ENCODE measurements around the gene CRTAP. TPM values are rescaled to one million over a fixed set of nuclear protein-coding genes. Genes with fewer than 3 reads are reported as not detected.

The CRTAP gene
- total RNA-seq, 1 donor from 2014 or later: 147 TPM

- no peak for TF ChIP-seq CTCF (conservative IDR thresholded peaks at IDR 0.05)
- no peaks in the 10 kb centered on the region for H3K9me3 Mint-ChIP-seq
- no peaks in the 10 kb centered on the region for H3K27me3 Mint-ChIP-seq (ENCODE audit: low read depth)
- peaks cover 21% of the 10 kb centered on the region for H3K36me3 Mint-ChIP-seq (ENCODE audit: low read depth)
- no peak for DNase-seq (ENCODE audit: low read depth, low spot score)
- H3K4me3 Mint-ChIP-seq: peak overlapping the region; percentile 42
- no peak overlapping the region for H3K27ac Mint-ChIP-seq (ENCODE audit: unreplicated experiment)
- H3K4me1 Mint-ChIP-seq: peaks cover 16% of the 10 kb centered on the region
Observed at GRCh38 chr3:33093847-33094246, 20.0 kb upstream of the CRTAP start.

GRCh38 chr3:33095436-33095835 lies 18.4 kb upstream of the CRTAP start:
- peak overlapping the region; percentile 95 for H3K4me3 Mint-ChIP-seq
- H3K9me3 Mint-ChIP-seq: no peaks in the 10 kb centered on the region
- H3K4me1 Mint-ChIP-seq: peaks cover 16% of the 10 kb centered on the region
- H3K36me3 Mint-ChIP-seq (ENCODE audit: low read depth): peaks cover 13% of the 10 kb centered on the region
- no peaks in the 10 kb centered on the region for H3K27me3 Mint-ChIP-seq (ENCODE audit: low read depth)
- DNase-seq (ENCODE audit: low read depth, low spot score): no peak
- TF ChIP-seq CTCF (conservative IDR thresholded peaks at IDR 0.05): no peak
- H3K27ac Mint-ChIP-seq (ENCODE audit: unreplicated experiment): no peak overlapping the region

GRCh38 chr3:33096093-33096868 lies 17.5 kb upstream of the CRTAP start:
- Mint-ChIP-seq H3K27ac (ENCODE audit: unreplicated experiment) (peak overlapping the region; percentile 86), H3K4me1 (peaks cover 16% of the 10 kb centered on the region), H3K36me3 (ENCODE audit: low read depth) (peaks cover 13% of the 10 kb centered on the region), H3K9me3 (no peaks in the 10 kb centered on the region), H3K27me3 (ENCODE audit: low read depth) (no peaks in the 10 kb centered on the region), H3K4me3 (peak overlapping the region; percentile 95)
- DNase-seq (ENCODE audit: low read depth, low spot score): peak; percentile 6
- no peak for TF ChIP-seq CTCF (conservative IDR thresholded peaks at IDR 0.05)

- Mint-ChIP-seq H3K27me3 (ENCODE audit: low read depth) (peaks cover under 1% of the 10 kb centered on the region), H3K9me3 (no peaks in the 10 kb centered on the region), H3K4me3 (no peak overlapping the region), H3K4me1 (peaks cover 16% of the 10 kb centered on the region), H3K27ac (ENCODE audit: unreplicated experiment) (no peak overlapping the region), H3K36me3 (ENCODE audit: low read depth) (no peaks in the 10 kb centered on the region)
- no peak for DNase-seq (ENCODE audit: low read depth, low spot score)
- no peak for TF ChIP-seq CTCF (conservative IDR thresholded peaks at IDR 0.05)
Observed at GRCh38 chr3:33099109-33099645, 14.6 kb upstream of the CRTAP start.

GRCh38 chr3:33099701-33100100 lies 14.1 kb upstream of the CRTAP start:
- Mint-ChIP-seq H3K9me3 (no peaks in the 10 kb centered on the region), H3K4me1 (peaks cover 16% of the 10 kb centered on the region), H3K36me3 (ENCODE audit: low read depth) (no peaks in the 10 kb centered on the region), H3K27me3 (ENCODE audit: low read depth) (peaks cover 2% of the 10 kb centered on the region), H3K4me3 (peak overlapping the region; percentile 15), H3K27ac (ENCODE audit: unreplicated experiment) (no peak overlapping the region)
- DNase-seq (ENCODE audit: low read depth, low spot score): no peak
- no peak for TF ChIP-seq CTCF (conservative IDR thresholded peaks at IDR 0.05)
